Fibroblast of lung (primary cell): ENCODE measurements around the gene MUC4.

Experiments
- EZH2 ChIP-seq: IDR thresholded peaks from 2 replicates; pipeline ENCODE4 v1.5.1; 2012; ENCODE audit warnings: low read length, control low read depth, mild to moderate bottlenecking; ENCODE audit errors: missing control alignments
- TF ChIP-seq, protein P1 (sequence below), 2 donors: IDR thresholded peaks in 1 of 2; conservative IDR thresholded peaks in 1 of 2; 1 replicate in 1 of 2; 2 replicates in 1 of 2; pipeline ENCODE4 v1.5.1; 2011 to 2012; ENCODE audit warnings: low read length in 2 of 2, control low read depth in 1 of 2, inconsistent platforms in 1 of 2, low read depth in 1 of 2, mild to moderate bottlenecking in 1 of 2

DNA sequence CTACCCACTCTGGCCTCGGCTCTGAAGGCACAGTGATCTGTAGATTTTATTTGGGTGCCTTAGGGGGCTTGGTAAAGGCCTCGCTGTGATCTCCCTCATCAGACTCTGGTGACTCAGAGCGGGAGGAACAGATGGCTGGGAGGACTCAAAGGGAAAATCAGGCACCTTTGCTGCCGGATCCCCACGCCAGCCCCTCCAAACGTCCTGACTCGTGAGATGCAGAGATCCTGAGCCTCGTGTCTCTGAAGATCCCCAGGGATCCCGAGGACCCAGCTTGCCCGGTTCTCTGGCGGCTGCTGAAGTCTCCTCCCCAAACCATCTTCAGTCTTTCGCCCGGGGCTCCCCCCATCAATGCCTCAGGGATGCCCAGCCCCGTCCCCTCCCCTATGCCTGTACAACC, 58.1 kb downstream of the MUC4 start:
- TF ChIP-seq, protein P1, sequence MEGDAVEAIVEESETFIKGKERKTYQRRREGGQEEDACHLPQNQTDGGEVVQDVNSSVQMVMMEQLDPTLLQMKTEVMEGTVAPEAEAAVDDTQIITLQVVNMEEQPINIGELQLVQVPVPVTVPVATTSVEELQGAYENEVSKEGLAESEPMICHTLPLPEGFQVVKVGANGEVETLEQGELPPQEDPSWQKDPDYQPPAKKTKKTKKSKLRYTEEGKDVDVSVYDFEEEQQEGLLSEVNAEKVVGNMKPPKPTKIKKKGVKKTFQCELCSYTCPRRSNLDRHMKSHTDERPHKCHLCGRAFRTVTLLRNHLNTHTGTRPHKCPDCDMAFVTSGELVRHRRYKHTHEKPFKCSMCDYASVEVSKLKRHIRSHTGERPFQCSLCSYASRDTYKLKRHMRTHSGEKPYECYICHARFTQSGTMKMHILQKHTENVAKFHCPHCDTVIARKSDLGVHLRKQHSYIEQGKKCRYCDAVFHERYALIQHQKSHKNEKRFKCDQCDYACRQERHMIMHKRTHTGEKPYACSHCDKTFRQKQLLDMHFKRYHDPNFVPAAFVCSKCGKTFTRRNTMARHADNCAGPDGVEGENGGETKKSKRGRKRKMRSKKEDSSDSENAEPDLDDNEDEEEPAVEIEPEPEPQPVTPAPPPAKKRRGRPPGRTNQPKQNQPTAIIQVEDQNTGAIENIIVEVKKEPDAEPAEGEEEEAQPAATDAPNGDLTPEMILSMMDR (conservative IDR thresholded peaks at IDR 0.05 in 1 of 2, IDR thresholded peaks at IDR 0.05 in 1 of 2; ENCODE audit: low read depth in 1 of 2, low read length in 2 of 2) = no peak
- TF ChIP-seq EZH2 = no peak
